Upper lobe of right lung (tissue), 1 donor: ENCODE data around the gene SMAD3. TPM values are rescaled to one million over a fixed set of nuclear protein-coding genes. Genes with fewer than 3 reads are reported as not detected.
A peak's percentile ranks its signal among the peaks of the same experiment; 100 is the strongest.

Experiments used
- ATAC-seq: fragments of 200-7000 bp; cut with Tn5 transposase; one replicate; pipeline ENCODE4 v1.9.1; 2020; ENCODE audit warnings: mild to moderate bottlenecking, moderate library complexity
- DNase-seq: peaks from one replicate; pipeline ENCODE4 v3.0.0-alpha.2; 2020
- H3K27ac ChIP-seq: fragments of 200-600 bp; one replicate; pipeline ENCODE4 v1.8.0; 2022
- H3K27me3 ChIP-seq: fragments of 200-600 bp; one replicate; pipeline ENCODE4 v1.8.0; 2022; ENCODE audit warnings: mild to moderate bottlenecking
- H3K36me3 ChIP-seq: fragments of 200-600 bp; one replicate; pipeline ENCODE4 v1.8.0; 2022
- H3K4me1 ChIP-seq: fragments of 200-600 bp; one replicate; pipeline ENCODE4 v1.8.0; 2022
- H3K4me3 ChIP-seq: fragments of 200-600 bp; one replicate; pipeline ENCODE4 v1.8.0; 2022; ENCODE audit warnings: mild to moderate bottlenecking
- H3K9me3 ChIP-seq: fragments of 200-600 bp; one replicate; pipeline ENCODE4 v1.8.0; 2022
- CTCF ChIP-seq: fragments of 200-600 bp; IDR thresholded peaks from one replicate; pipeline ENCODE4 v1.8.0; 2022; ENCODE audit warnings: antibody characterized with exemption
- intact Hi-C: fragments of 100-400 bp; cut with DNase I; formaldehyde crosslinking; loops from one replicate; pipeline ENCODE4 v1.11.0; 2022
- total RNA-seq: library from RNA; stranded (reverse); fragmentation: NEBNext Ultra II Directional; extraction: Animal tissue kit (Norgen Biotek cat#: 25700); gene quantifications from one replicate; pipeline ENCODE4 v1.2.1, GENCODE V29; 2021
- donor health status: DM: no; HTN: yes; CAD: no; lungs with severe emphysema.

SMAD3 gene
- total RNA-seq, 1 donor from 2014 or later: 31.6 TPM

- DNase-seq: no peak
- intact Hi-C loops: no loop called here
- Histone ChIP-seq H3K27ac (no peak overlapping the region), H3K9me3 (no peaks in the 10 kb centered on the region), H3K4me1 (peaks cover 47% of the 10 kb centered on the region), H3K36me3 (peaks cover 14% of the 10 kb centered on the region), H3K4me3 (no peak overlapping the region), H3K27me3 (no peaks in the 10 kb centered on the region)
- ATAC-seq: no peak
- TF ChIP-seq CTCF: no peak
Observed at GRCh38 chr15:67181221-67181639, 115.8 kb downstream of the SMAD3 start.

- Histone ChIP-seq H3K4me3 (no peak overlapping the region), H3K36me3 (peaks cover 19% of the 10 kb centered on the region), H3K4me1 (peaks cover 38% of the 10 kb centered on the region), H3K9me3 (no peaks in the 10 kb centered on the region), H3K27me3 (no peaks in the 10 kb centered on the region), H3K27ac (no peak overlapping the region)
- DNase-seq (no peak), ATAC-seq (no peak)
- TF ChIP-seq CTCF: no peak
- intact Hi-C loops: no loop called here
Observed at GRCh38 chr15:67183443-67184169, 118.2 kb downstream of the SMAD3 start.

- Histone ChIP-seq H3K36me3 (peaks cover 27% of the 10 kb centered on the region), H3K4me3 (no peak overlapping the region), H3K27me3 (no peaks in the 10 kb centered on the region), H3K27ac (no peak overlapping the region), H3K4me1 (peaks cover 38% of the 10 kb centered on the region), H3K9me3 (no peaks in the 10 kb centered on the region)
- TF ChIP-seq CTCF: no peak
- intact Hi-C loops: no loop called here
- ATAC-seq (no peak), DNase-seq (no peak)
Observed at GRCh38 chr15:67184208-67184925, 119.0 kb downstream of the SMAD3 start.

- no peak overlapping the region for H3K27ac ChIP-seq
- peaks cover 32% of the 10 kb centered on the region for H3K36me3 ChIP-seq
- peaks cover 39% of the 10 kb centered on the region for H3K4me1 ChIP-seq
- intact Hi-C loops: no loop called here
- no peaks in the 10 kb centered on the region for H3K27me3 ChIP-seq
- no peak overlapping the region for H3K4me3 ChIP-seq
- DNase-seq: no peak
- no peaks in the 10 kb centered on the region for H3K9me3 ChIP-seq
- ATAC-seq: no peak
- no peak for TF ChIP-seq CTCF
Observed at GRCh38 chr15:67185051-67185450, 119.6 kb downstream of the SMAD3 start.

- no peaks in the 10 kb centered on the region for H3K27me3 ChIP-seq
- DNase-seq (no peak), ATAC-seq (no peak)
- intact Hi-C loops: no loop called here
- H3K9me3 ChIP-seq: no peaks in the 10 kb centered on the region
- H3K27ac ChIP-seq: peak overlapping the region; percentile 17
- peaks cover 39% of the 10 kb centered on the region for H3K4me1 ChIP-seq
- peaks cover 39% of the 10 kb centered on the region for H3K36me3 ChIP-seq
- no peak for TF ChIP-seq CTCF
- no peak overlapping the region for H3K4me3 ChIP-seq
Observed at GRCh38 chr15:67185621-67186225, 120.3 kb downstream of the SMAD3 start.
